HepG2 (cell line): ENCODE data around the gene AP1G1. TPM values are rescaled to one million over a fixed set of nuclear protein-coding genes. Genes with fewer than 3 reads are reported as not detected.
A peak's percentile ranks its signal among the peaks of the same experiment; 100 is the strongest.

Source experiments
- ARID4A ChIP-seq: sonication (generic); formaldehyde crosslinking; IDR thresholded peaks from 2 replicates; pipeline ENCODE4 v1.5.0; 2020; ENCODE audit warnings: mild to moderate bottlenecking, missing genetic modification reagents, borderline replicate concordance
- ARNT2 ChIP-seq: sonication (generic); formaldehyde crosslinking; IDR thresholded peaks from 2 replicates; pipeline ENCODE4 v1.8.0; 2022; ENCODE audit warnings: mild to moderate bottlenecking, low read depth, missing genetic modification reagents, moderate library complexity
- CEBPB ChIP-seq: IDR thresholded peaks from 2 replicates; pipeline ENCODE4 v1.6.1; 2011; ENCODE audit warnings: low read depth, low read length, improper control_type of control experiment, borderline replicate concordance
- DBP ChIP-seq: sonication (generic); formaldehyde crosslinking; IDR thresholded peaks from 2 replicates; pipeline ENCODE4 v1.4.0; 2020; ENCODE audit warnings: missing genetic modification reagents; ENCODE audit errors: not compliant biosample characterization
- FOXO1 ChIP-seq: sonication (generic); formaldehyde crosslinking; IDR thresholded peaks from 2 replicates; pipeline ENCODE4 v1.4.0; 2020; ENCODE audit warnings: missing genetic modification reagents
- HHEX ChIP-seq: IDR thresholded peaks from 2 replicates; pipeline ENCODE4 v1.6.1; 2016; ENCODE audit warnings: control low read depth
- HNF1B ChIP-seq: sonication (generic); formaldehyde crosslinking; IDR thresholded peaks from 2 replicates; pipeline ENCODE4 v1.5.1; 2020; ENCODE audit warnings: mild to moderate bottlenecking, moderate library complexity, missing genetic modification reagents
- KDM1A ChIP-seq: IDR thresholded peaks from 2 replicates; pipeline ENCODE4 v1.6.1; 2016; ENCODE audit warnings: missing compliant biosample characterization
- NAIF1 ChIP-seq: sonication (generic); formaldehyde crosslinking; IDR thresholded peaks from 2 replicates; pipeline ENCODE4 v1.5.0; 2020; ENCODE audit warnings: mild to moderate bottlenecking, missing genetic modification reagents, borderline replicate concordance
- NR2F1 ChIP-seq, 2 experiments: fragments of 450-650 bp in 1 of 2; formaldehyde crosslinking in 1 of 2; IDR thresholded peaks; 2 replicates each; pipeline versions ENCODE4 v1.5.0 to v1.6.1; 2016 to 2020; ENCODE audit warnings: mild to moderate bottlenecking in 1 of 2, missing compliant biosample characterization in 1 of 2, missing genetic modification reagents in 1 of 2, moderate library complexity in 1 of 2
- SOX13 ChIP-seq, 3 experiments: fragments of 450-650 bp in 1 of 3; sonication (generic) in 1 of 3; formaldehyde crosslinking in 1 of 3; IDR thresholded peaks in 2 of 3; conservative IDR thresholded peaks in 1 of 3; 2 replicates each; pipeline versions ENCODE4 v1.5.0 to v1.6.1; 2016 to 2020; ENCODE audit warnings: antibody characterized with exemption in 1 of 3, mild to moderate bottlenecking in 1 of 3, missing compliant biosample characterization in 1 of 3, missing genetic modification reagents in 1 of 3, moderate library complexity in 1 of 3
- ZNF274 ChIP-seq: sonication (generic); formaldehyde crosslinking; IDR thresholded peaks from 2 replicates; pipeline ENCODE4 v1.5.1; 2020; ENCODE audit warnings: mild to moderate bottlenecking, missing genetic modification reagents
- ZNF326 ChIP-seq: sonication (generic); formaldehyde crosslinking; IDR thresholded peaks from 2 replicates; pipeline ENCODE4 v1.4.0; 2020; ENCODE audit warnings: missing genetic modification reagents, borderline replicate concordance
- ZNF775 ChIP-seq: sonication (generic); formaldehyde crosslinking; IDR thresholded peaks from 2 replicates; pipeline ENCODE4 v1.4.0; 2020; ENCODE audit warnings: missing genetic modification reagents, mild to moderate bottlenecking, moderate library complexity, borderline replicate concordance
- ZNF781 ChIP-seq: sonication (generic); formaldehyde crosslinking; IDR thresholded peaks from 2 replicates; pipeline ENCODE4 v1.5.1; 2020; ENCODE audit warnings: borderline replicate concordance, mild to moderate bottlenecking, missing genetic modification reagents; ENCODE audit errors: not compliant biosample characterization
- polyA plus RNA-seq, 8 experiments: library from polyadenylated mRNA; depleted of rRNA in 3 of 8; stranded (reverse) in 7 of 8; unstranded in 1 of 8; fragments of >200 nt; fragmentation: Illumina TruSeq in 4 of 8; extraction: Trizol in 4 of 8; gene quantifications; 2 replicates each; pipeline versions ENCODE4 v1.2.1 to v1.2.3, GENCODE V29; 2011 to 2016; ENCODE audit warnings: low read depth in 4 of 8, missing spikeins in 1 of 8, mixed read lengths in 1 of 8; ENCODE audit not compliant: insufficient read depth in 1 of 8
- total RNA-seq, 5 experiments: library from RNA; depleted of rRNA; stranded (reverse); fragments of >200 nt; fragmentation: Illumina TruSeq; extraction: Trizol; gene quantifications; 2 replicates each; pipeline ENCODE4 v1.2.3, GENCODE V29; 2016; ENCODE audit warnings: low read depth in 1 of 5
- TF ChIP-seq, protein P1 (sequence below): IDR thresholded peaks from 2 replicates; pipeline ENCODE4 v1.6.1; 2012; ENCODE audit warnings: low read depth, low read length, improper control_type of control experiment

Gene AP1G1
- total and polyA plus RNA-seq, 2 of the 13 experiments (the other 11 are each of a cell fraction or from before 2014, with no cell fraction given), result 62.2 to 66.2 TPM

DNA sequence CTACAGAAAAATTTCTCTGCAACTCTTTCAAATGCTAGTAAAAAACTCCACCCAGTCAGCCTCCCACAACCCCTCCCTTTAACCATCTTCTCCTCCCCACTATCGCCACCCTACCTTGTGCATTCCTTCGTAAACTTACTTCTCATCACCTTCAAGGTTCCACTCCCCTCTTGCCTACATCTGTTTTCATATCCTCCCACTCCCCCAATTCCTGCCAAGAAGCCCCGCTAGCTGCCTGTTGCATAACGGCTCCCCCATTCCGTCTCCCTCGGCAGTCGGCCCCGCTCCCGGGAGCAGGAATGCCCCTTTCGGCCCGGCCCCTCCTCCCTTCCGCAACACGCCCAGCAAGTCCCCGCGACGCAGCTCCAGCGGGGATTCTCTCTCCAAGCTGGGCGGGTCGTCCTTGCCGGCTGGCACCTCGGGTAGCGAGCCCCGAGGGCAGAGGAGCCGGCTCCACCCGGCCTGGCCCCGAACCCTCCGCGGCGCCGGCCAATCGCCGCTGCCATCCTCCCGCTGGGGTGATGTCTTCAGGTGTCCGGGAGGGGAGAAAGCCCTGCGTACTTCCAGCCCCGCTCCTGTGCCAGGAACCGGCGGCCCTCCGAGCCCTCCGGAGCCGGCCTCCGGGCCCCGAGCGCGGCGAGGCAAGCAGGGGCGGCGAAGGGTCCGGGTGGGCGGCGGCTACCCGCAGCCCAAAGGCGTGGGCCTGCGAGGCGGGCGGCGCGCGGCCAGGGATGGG lies 85.7 kb downstream of the AP1G1 start (continued):
- TF ChIP-seq NAIF1 (CRISPR knock-in tag) (no peak; the same call in 1 of the 2 replicates), HHEX (no peak), ZNF326 (CRISPR knock-in tag) (no peak), NR2F1 (CRISPR knock-in tag; IDR thresholded peaks at IDR 0.05) (0 out of 4 replicates have a peak, but pooled peaks of 1 of the 2 experiments have one; percentile 27), ARNT2 (CRISPR knock-in tag) (peak; percentile 87), ZNF775 (CRISPR knock-in tag) (no peak), SOX13 (IDR thresholded peaks at IDR 0.05) (no peak), SOX13 (CRISPR knock-in tag; conservative IDR thresholded peaks at IDR 0.05 in 1 of 2, IDR thresholded peaks at IDR 0.05 in 1 of 2) (no peak; a peak in 1 of 4 replicates), KDM1A (CRISPR knock-in tag) (no peak), CEBPB (peak; percentile 64; the same call in 1 of the 2 replicates), ZNF781 (CRISPR knock-in tag) (peak; percentile 78), FOXO1 (CRISPR knock-in tag) (no peak; the same call in 1 of the 2 replicates), ZNF274 (peak; percentile 66; the same call in 1 of the 2 replicates), DBP (CRISPR knock-in tag) (peak; percentile 59), ARID4A (CRISPR knock-in tag) (peak; percentile 89), HNF1B (CRISPR knock-in tag) (no peak; the same call in 1 of the 2 replicates)
- TF ChIP-seq, protein P1, sequence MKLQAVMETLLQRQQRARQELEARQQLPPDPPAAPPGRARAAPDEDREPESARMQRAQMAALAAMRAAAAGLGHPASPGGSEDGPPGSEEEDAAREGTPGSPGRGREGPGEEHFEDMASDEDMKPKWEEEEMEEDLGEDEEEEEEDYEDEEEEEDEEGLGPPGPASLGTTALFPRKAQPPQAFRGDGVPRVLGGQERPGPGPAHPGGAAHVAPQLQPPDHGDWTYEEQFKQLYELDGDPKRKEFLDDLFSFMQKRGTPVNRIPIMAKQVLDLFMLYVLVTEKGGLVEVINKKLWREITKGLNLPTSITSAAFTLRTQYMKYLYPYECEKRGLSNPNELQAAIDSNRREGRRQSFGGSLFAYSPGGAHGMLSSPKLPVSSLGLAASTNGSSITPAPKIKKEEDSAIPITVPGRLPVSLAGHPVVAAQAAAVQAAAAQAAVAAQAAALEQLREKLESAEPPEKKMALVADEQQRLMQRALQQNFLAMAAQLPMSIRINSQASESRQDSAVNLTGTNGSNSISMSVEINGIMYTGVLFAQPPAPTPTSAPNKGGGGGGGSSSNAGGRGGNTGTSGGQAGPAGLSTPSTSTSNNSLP, result no peak
